HepG2 (cell line): ENCODE data around the gene MXRA8. TPM values are rescaled to one million over a fixed set of nuclear protein-coding genes. Genes with fewer than 3 reads are reported as not detected.

Experiments used
- AGO1 ChIP-seq: fragments of 200-400 bp; formaldehyde crosslinking; IDR thresholded peaks from 2 replicates; pipeline ENCODE4 v1.6.1; 2017; ENCODE audit warnings: mild to moderate bottlenecking, low read depth, low read length, moderate library complexity; ENCODE audit not compliant: poor library complexity, severe bottlenecking
- ATF3 ChIP-seq: sonication (generic); formaldehyde crosslinking; IDR thresholded peaks from 2 replicates; pipeline ENCODE4 v1.4.0; 2020; ENCODE audit warnings: missing genetic modification reagents
- BRCA1 ChIP-seq: sonication (generic); formaldehyde crosslinking; IDR thresholded peaks from 2 replicates; pipeline ENCODE4 v1.4.0; 2020; ENCODE audit warnings: missing genetic modification reagents
- CBX1 ChIP-seq: IDR thresholded peaks from one replicate; pipeline ENCODE4 v1.6.1; 2016; ENCODE audit warnings: antibody characterized with exemption, low read depth
- DR1 ChIP-seq: sonication (generic); formaldehyde crosslinking; IDR thresholded peaks from 2 replicates; pipeline ENCODE4 v1.8.0; 2021; ENCODE audit warnings: mild to moderate bottlenecking, missing genetic modification reagents, inconsistent platforms
- FOSL2 ChIP-seq: sonication (generic); formaldehyde crosslinking; IDR thresholded peaks from 2 replicates; pipeline ENCODE4 v1.4.0; 2020; ENCODE audit warnings: missing genetic modification reagents
- GTF2F1 ChIP-seq: fragments of 150-350 bp; IDR thresholded peaks from 2 replicates; pipeline ENCODE4 v1.6.1; 2014; ENCODE audit warnings: low read length
- IKZF5 ChIP-seq: IDR thresholded peaks from 2 replicates; pipeline ENCODE4 v1.6.1; 2018; ENCODE audit warnings: missing genetic modification reagents, mild to moderate bottlenecking, missing compliant biosample characterization
- IRF9 ChIP-seq: sonication (generic); formaldehyde crosslinking; IDR thresholded peaks from 2 replicates; pipeline ENCODE4 v1.8.0; 2022; ENCODE audit warnings: missing genetic modification reagents, mild to moderate bottlenecking, borderline replicate concordance
- ISL2 ChIP-seq: sonication (generic); formaldehyde crosslinking; IDR thresholded peaks from 2 replicates; pipeline ENCODE4 v1.5.0; 2020; ENCODE audit warnings: missing genetic modification reagents
- MXI1 ChIP-seq: IDR thresholded peaks from 3 replicates; pipeline ENCODE4 v1.6.1; 2012; ENCODE audit warnings: low read depth, low read length, inconsistent platforms, borderline replicate concordance
- NCOA2 ChIP-seq: sonication (generic); formaldehyde crosslinking; IDR thresholded peaks from 2 replicates; pipeline ENCODE4 v1.8.0; 2022; ENCODE audit warnings: inconsistent platforms
- NFIC ChIP-seq: IDR thresholded peaks from 2 replicates; pipeline ENCODE4 v1.6.1; 2012; ENCODE audit warnings: mild to moderate bottlenecking, low read length, inconsistent platforms
- RARA ChIP-seq: IDR thresholded peaks from 2 replicates; pipeline ENCODE4 v1.6.1; 2016; ENCODE audit warnings: missing genetic modification reagents, missing compliant biosample characterization
- REL ChIP-seq: sonication (generic); formaldehyde crosslinking; conservative IDR thresholded peaks from 2 replicates; pipeline ENCODE4 v1.8.0; 2022; ENCODE audit warnings: mild to moderate bottlenecking, missing genetic modification reagents, moderate library complexity
- RORA ChIP-seq: sonication (generic); formaldehyde crosslinking; IDR thresholded peaks from 2 replicates; pipeline ENCODE4 v1.5.0; 2020; ENCODE audit warnings: mild to moderate bottlenecking, missing genetic modification reagents, moderate library complexity
- SYNCRIP ChIP-seq: fragments of 200-400 bp; formaldehyde crosslinking; IDR thresholded peaks from 2 replicates; pipeline ENCODE4 v1.6.1; 2018; ENCODE audit warnings: mild to moderate bottlenecking, low read depth, low read length; ENCODE audit not compliant: insufficient read depth
- TOPORS ChIP-seq: sonication (generic); formaldehyde crosslinking; IDR thresholded peaks from 2 replicates; pipeline ENCODE4 v1.8.0; 2023; ENCODE audit warnings: mild to moderate bottlenecking, missing genetic modification reagents
- YEATS2 ChIP-seq: sonication (generic); formaldehyde crosslinking; IDR thresholded peaks from 2 replicates; pipeline ENCODE4 v1.4.0; 2020; ENCODE audit warnings: missing genetic modification reagents, borderline replicate concordance
- ZBTB21 ChIP-seq: sonication (generic); formaldehyde crosslinking; IDR thresholded peaks from 2 replicates; pipeline ENCODE4 v1.4.0; 2020; ENCODE audit warnings: missing genetic modification reagents
- ZBTB3 ChIP-seq: sonication (generic); formaldehyde crosslinking; IDR thresholded peaks from 2 replicates; pipeline ENCODE4 v1.4.0; 2020; ENCODE audit warnings: low read depth, mild to moderate bottlenecking, moderate library complexity, missing genetic modification reagents, borderline replicate concordance
- ZFP82 ChIP-seq: sonication (generic); formaldehyde crosslinking; IDR thresholded peaks from 2 replicates; pipeline ENCODE4 v1.5.1; 2020; ENCODE audit warnings: mild to moderate bottlenecking, missing genetic modification reagents, borderline replicate concordance
- ZNF230 ChIP-seq: sonication (generic); formaldehyde crosslinking; IDR thresholded peaks from 2 replicates; pipeline ENCODE4 v1.4.0; 2020; ENCODE audit warnings: mild to moderate bottlenecking, missing genetic modification reagents
- ZNF256 ChIP-seq: sonication (generic); formaldehyde crosslinking; conservative IDR thresholded peaks from 2 replicates; pipeline ENCODE4 v1.4.0; 2020; ENCODE audit warnings: missing genetic modification reagents
- ZNF569 ChIP-seq: sonication (generic); formaldehyde crosslinking; IDR thresholded peaks from 2 replicates; pipeline ENCODE4 v1.5.0; 2020; ENCODE audit warnings: mild to moderate bottlenecking, missing genetic modification reagents, moderate library complexity, borderline replicate concordance
- ZNF674 ChIP-seq: sonication (generic); formaldehyde crosslinking; IDR thresholded peaks from 2 replicates; pipeline ENCODE4 v1.5.0; 2020; ENCODE audit warnings: low read depth, mild to moderate bottlenecking, missing genetic modification reagents
- ZNF761 ChIP-seq: sonication (generic); formaldehyde crosslinking; conservative IDR thresholded peaks from 2 replicates; pipeline ENCODE4 v1.4.0; 2020; ENCODE audit warnings: mild to moderate bottlenecking, missing genetic modification reagents
- ZZZ3 ChIP-seq: sonication (generic); formaldehyde crosslinking; IDR thresholded peaks from 2 replicates; pipeline ENCODE4 v1.4.0; 2020; ENCODE audit warnings: missing genetic modification reagents, mild to moderate bottlenecking, borderline replicate concordance
- polyA plus RNA-seq, 8 experiments: library from polyadenylated mRNA; depleted of rRNA in 3 of 8; stranded (reverse) in 7 of 8; unstranded in 1 of 8; fragments of >200 nt; fragmentation: Illumina TruSeq in 4 of 8; extraction: Trizol in 4 of 8; gene quantifications; 2 replicates each; pipeline versions ENCODE4 v1.2.1 to v1.2.3, GENCODE V29; 2011 to 2016; ENCODE audit warnings: low read depth in 4 of 8, missing spikeins in 1 of 8, mixed read lengths in 1 of 8; ENCODE audit not compliant: insufficient read depth in 1 of 8
- total RNA-seq, 5 experiments: library from RNA; depleted of rRNA; stranded (reverse); fragments of >200 nt; fragmentation: Illumina TruSeq; extraction: Trizol; gene quantifications; 2 replicates each; pipeline ENCODE4 v1.2.3, GENCODE V29; 2016; ENCODE audit warnings: low read depth in 1 of 5

MXRA8 gene
- total and polyA plus RNA-seq, 2 of the 13 experiments (the other 11 are each of a cell fraction or from before 2014, with no cell fraction given): 19.8 to 44.8 TPM

- peak; percentile 84; the same call in 1 of the 2 replicates for TF ChIP-seq ZBTB3
- TF ChIP-seq ZNF230 (CRISPR knock-in tag): peak; percentile 74
- TF ChIP-seq ZBTB21 (CRISPR knock-in tag): peak; percentile 69
- TF ChIP-seq NFIC: no peak
- peak; percentile 90 for TF ChIP-seq IKZF5
- TF ChIP-seq TOPORS: peak; percentile 87
- TF ChIP-seq MXI1: peak; percentile 85; the same call in 1 of the 3 replicates
- no peak for TF ChIP-seq ZNF674
- no peak for TF ChIP-seq AGO1
- peak; percentile 71 for TF ChIP-seq RARA (CRISPR knock-in tag)
- TF ChIP-seq REL (CRISPR knock-in tag): no peak; the same call in 1 of the 2 replicates
- TF ChIP-seq YEATS2 (CRISPR knock-in tag): peak; percentile 95
- no peak for TF ChIP-seq GTF2F1
- no peak; the same call in none of the 2 replicates for TF ChIP-seq ZZZ3 (CRISPR knock-in tag)
- TF ChIP-seq ZFP82: peak; percentile 96
- TF ChIP-seq IRF9 (CRISPR knock-in tag): peak; percentile 97
- no peak for TF ChIP-seq RORA
- peak; percentile 66 for TF ChIP-seq FOSL2 (CRISPR knock-in tag)
- TF ChIP-seq CBX1: peak; percentile 55
- peak; percentile 70 for TF ChIP-seq NCOA2 (CRISPR knock-in tag)
- TF ChIP-seq BRCA1 (CRISPR knock-in tag): peak; percentile 35; the same call in 1 of the 2 replicates
- TF ChIP-seq ATF3 (CRISPR knock-in tag): peak; percentile 66
- no peak for TF ChIP-seq ZNF256 (CRISPR knock-in tag)
- peak; percentile 86 for TF ChIP-seq DR1 (CRISPR knock-in tag)
- no peak for TF ChIP-seq ZNF569 (CRISPR knock-in tag)
- TF ChIP-seq SYNCRIP: no peak
- no peak for TF ChIP-seq ISL2 (CRISPR knock-in tag)
- peak; percentile 87 for TF ChIP-seq ZNF761 (CRISPR knock-in tag)
Observed at GRCh38 chr1:1406821-1407635, 48.7 kb upstream of the MXRA8 start, which contains the start of gene MRPL20 (continued).
